Measurements from ENCODE around the gene ATP9B. TPM values are rescaled to one million over a fixed set of nuclear protein-coding genes. Genes with fewer than 3 reads are reported as not detected.

The ATP9B gene
- total RNA-seq, 1 experiment from 2014 or later, result 17.9 TPM

- no peak for DNase-seq (ENCODE audit: low spot score)
- Histone ChIP-seq H3K27me3 (replicated peaks; ENCODE audit: insufficient read depth, low read depth, low read length, poor library complexity) (no peaks in the 10 kb centered on the region), H3K36me3 (ENCODE audit: insufficient read depth, low read length, poor library complexity, severe bottlenecking) (no peaks in the 10 kb centered on the region), H3K27ac (ENCODE audit: low read depth, low read length, poor library complexity, severe bottlenecking) (no peak overlapping the region), H3K9me3 (ENCODE audit: low read depth, low read length, poor library complexity, severe bottlenecking) (no peaks in the 10 kb centered on the region), H3K4me3 (ENCODE audit: low read depth, low read length, poor library complexity, severe bottlenecking) (no peak overlapping the region), H3K4me1 (ENCODE audit: insufficient read depth, low read length, poor library complexity, severe bottlenecking) (peaks cover 7% of the 10 kb centered on the region)
- CTCF ChIA-PET, result no interaction called here
- no peak for TF ChIP-seq EZH2 (IDR thresholded peaks at IDR 0.05; ENCODE audit: borderline replicate concordance, low read depth, low read length, poor library complexity, severe bottlenecking)
- TF ChIP-seq, protein P1, sequence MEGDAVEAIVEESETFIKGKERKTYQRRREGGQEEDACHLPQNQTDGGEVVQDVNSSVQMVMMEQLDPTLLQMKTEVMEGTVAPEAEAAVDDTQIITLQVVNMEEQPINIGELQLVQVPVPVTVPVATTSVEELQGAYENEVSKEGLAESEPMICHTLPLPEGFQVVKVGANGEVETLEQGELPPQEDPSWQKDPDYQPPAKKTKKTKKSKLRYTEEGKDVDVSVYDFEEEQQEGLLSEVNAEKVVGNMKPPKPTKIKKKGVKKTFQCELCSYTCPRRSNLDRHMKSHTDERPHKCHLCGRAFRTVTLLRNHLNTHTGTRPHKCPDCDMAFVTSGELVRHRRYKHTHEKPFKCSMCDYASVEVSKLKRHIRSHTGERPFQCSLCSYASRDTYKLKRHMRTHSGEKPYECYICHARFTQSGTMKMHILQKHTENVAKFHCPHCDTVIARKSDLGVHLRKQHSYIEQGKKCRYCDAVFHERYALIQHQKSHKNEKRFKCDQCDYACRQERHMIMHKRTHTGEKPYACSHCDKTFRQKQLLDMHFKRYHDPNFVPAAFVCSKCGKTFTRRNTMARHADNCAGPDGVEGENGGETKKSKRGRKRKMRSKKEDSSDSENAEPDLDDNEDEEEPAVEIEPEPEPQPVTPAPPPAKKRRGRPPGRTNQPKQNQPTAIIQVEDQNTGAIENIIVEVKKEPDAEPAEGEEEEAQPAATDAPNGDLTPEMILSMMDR (conservative IDR thresholded peaks at IDR 0.05; ENCODE audit: low read depth, low read length), result no peak
- intact Hi-C loops (cut with micrococcal nuclease; ENCODE audit: unreplicated experiment), result no loop called here
- BruUV-seq (replicated peaks), result no TSS peak
- POLR2A ChIA-PET (ENCODE audit: low non-redundant PET), result no interaction called here
These were observed 349.4 kb downstream of the ATP9B start for GRCh38 chr18:79418642-79419041.

GRCh38 chr18:79420033-79420745 is 351.0 kb downstream of the ATP9B start:
- intact Hi-C loops (cut with micrococcal nuclease; ENCODE audit: unreplicated experiment), result no loop called here
- Histone ChIP-seq H3K4me3 (ENCODE audit: low read depth, low read length, poor library complexity, severe bottlenecking) (no peak overlapping the region), H3K4me1 (ENCODE audit: insufficient read depth, low read length, poor library complexity, severe bottlenecking) (peaks cover 7% of the 10 kb centered on the region), H3K9me3 (ENCODE audit: low read depth, low read length, poor library complexity, severe bottlenecking) (no peaks in the 10 kb centered on the region), H3K27me3 (replicated peaks; ENCODE audit: insufficient read depth, low read depth, low read length, poor library complexity) (no peaks in the 10 kb centered on the region), H3K27ac (ENCODE audit: low read depth, low read length, poor library complexity, severe bottlenecking) (no peak overlapping the region), H3K36me3 (ENCODE audit: insufficient read depth, low read length, poor library complexity, severe bottlenecking) (no peaks in the 10 kb centered on the region)
- TF ChIP-seq EZH2 (IDR thresholded peaks at IDR 0.05; ENCODE audit: borderline replicate concordance, low read depth, low read length, poor library complexity, severe bottlenecking), result no peak
- TF ChIP-seq, protein P1 (conservative IDR thresholded peaks at IDR 0.05; ENCODE audit: low read depth, low read length), result no peak
- no TSS peak for BruUV-seq (replicated peaks)
- POLR2A ChIA-PET (ENCODE audit: low non-redundant PET), result no interaction called here
- peak; percentile 29 for DNase-seq (ENCODE audit: low spot score)
- CTCF ChIA-PET, result no interaction called here

GRCh38 chr18:79421275-79421857 is 352.2 kb downstream of the ATP9B start:
- no peaks in the 10 kb centered on the region for H3K27me3 ChIP-seq (replicated peaks; ENCODE audit: insufficient read depth, low read depth, low read length, poor library complexity)
- peaks cover 7% of the 10 kb centered on the region for H3K4me1 ChIP-seq (ENCODE audit: insufficient read depth, low read length, poor library complexity, severe bottlenecking)
- H3K4me3 ChIP-seq (ENCODE audit: low read depth, low read length, poor library complexity, severe bottlenecking), result no peak overlapping the region
- TF ChIP-seq, protein P1 (conservative IDR thresholded peaks at IDR 0.05; ENCODE audit: low read depth, low read length), result no peak
- TF ChIP-seq EZH2 (IDR thresholded peaks at IDR 0.05; ENCODE audit: borderline replicate concordance, low read depth, low read length, poor library complexity, severe bottlenecking), result no peak
- ChIA-PET POLR2A (ENCODE audit: low non-redundant PET) (no interaction called here), CTCF (no interaction called here)
- no peak for DNase-seq (ENCODE audit: low spot score)
- H3K27ac ChIP-seq (ENCODE audit: low read depth, low read length, poor library complexity, severe bottlenecking), result no peak overlapping the region
- no peaks in the 10 kb centered on the region for H3K9me3 ChIP-seq (ENCODE audit: low read depth, low read length, poor library complexity, severe bottlenecking)
- no TSS peak for BruUV-seq (replicated peaks)
- intact Hi-C loops (cut with micrococcal nuclease; ENCODE audit: unreplicated experiment), result no loop called here
- H3K36me3 ChIP-seq (ENCODE audit: insufficient read depth, low read length, poor library complexity, severe bottlenecking), result no peaks in the 10 kb centered on the region

All from A673 (cell line).